VCaP (cell line): ENCODE data around the gene COL24A1.

Experiments
- H3K27ac ChIP-seq: fragments of 450-650 bp; 2 replicates; pipeline ENCODE4 v1.5.1; 2017
- TF ChIP-seq, protein P1 (sequence below): fragments of 450-650 bp; conservative IDR thresholded peaks from 2 replicates; pipeline ENCODE4 v1.5.1; 2017; ENCODE audit warnings: mild to moderate bottlenecking, moderate library complexity

The COL24A1 gene

DNA sequence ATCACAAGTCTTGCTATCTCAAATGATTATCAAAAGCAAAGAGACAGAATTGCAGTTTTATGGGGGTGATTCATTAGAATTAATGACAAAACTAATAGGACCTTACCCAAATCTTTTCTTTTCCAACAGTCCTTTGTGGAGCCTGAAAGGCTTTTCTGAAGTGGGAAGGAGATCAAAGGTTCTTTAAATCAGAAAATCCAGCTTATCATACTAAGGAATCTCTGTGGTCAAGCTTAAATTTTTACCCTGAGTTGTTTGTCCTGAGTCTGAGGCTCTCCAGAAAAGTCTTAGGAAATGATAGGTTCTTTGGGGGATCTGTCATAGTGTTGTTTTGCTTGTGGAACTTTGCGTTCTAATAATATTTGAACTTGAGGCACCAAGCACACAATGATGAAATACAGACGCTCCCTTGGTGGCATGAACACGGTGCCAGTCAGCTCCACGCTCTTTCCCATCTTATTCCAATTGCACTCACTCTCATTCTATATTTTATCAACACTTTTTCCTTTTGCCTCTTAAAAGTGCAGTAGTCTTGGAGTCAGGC lies 38.0 kb upstream of the COL24A1 start:
- no peak overlapping the region for H3K27ac ChIP-seq
- TF ChIP-seq, protein P1, sequence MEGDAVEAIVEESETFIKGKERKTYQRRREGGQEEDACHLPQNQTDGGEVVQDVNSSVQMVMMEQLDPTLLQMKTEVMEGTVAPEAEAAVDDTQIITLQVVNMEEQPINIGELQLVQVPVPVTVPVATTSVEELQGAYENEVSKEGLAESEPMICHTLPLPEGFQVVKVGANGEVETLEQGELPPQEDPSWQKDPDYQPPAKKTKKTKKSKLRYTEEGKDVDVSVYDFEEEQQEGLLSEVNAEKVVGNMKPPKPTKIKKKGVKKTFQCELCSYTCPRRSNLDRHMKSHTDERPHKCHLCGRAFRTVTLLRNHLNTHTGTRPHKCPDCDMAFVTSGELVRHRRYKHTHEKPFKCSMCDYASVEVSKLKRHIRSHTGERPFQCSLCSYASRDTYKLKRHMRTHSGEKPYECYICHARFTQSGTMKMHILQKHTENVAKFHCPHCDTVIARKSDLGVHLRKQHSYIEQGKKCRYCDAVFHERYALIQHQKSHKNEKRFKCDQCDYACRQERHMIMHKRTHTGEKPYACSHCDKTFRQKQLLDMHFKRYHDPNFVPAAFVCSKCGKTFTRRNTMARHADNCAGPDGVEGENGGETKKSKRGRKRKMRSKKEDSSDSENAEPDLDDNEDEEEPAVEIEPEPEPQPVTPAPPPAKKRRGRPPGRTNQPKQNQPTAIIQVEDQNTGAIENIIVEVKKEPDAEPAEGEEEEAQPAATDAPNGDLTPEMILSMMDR: no peak

DNA sequence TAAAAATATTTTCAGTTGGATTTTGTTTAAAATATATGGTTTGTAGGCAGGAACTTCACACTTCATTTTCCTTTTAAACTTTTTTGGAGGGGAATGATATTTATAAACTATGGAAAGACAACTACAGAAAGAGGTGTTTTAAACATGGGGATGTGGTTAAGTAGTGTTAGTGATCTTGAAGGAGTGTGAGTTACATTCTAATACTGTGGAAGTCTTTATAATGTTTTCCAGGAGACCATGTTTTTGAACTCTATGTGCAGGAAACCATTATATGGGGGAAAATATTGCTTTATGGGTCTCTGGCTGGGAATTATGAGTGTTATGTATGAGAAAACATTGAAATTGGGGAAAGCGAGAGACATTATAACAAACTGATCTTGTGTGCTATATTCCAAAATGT lies 35.8 kb upstream of the COL24A1 start:
- H3K27ac ChIP-seq: no peak overlapping the region
- TF ChIP-seq, protein P1: no peak

DNA sequence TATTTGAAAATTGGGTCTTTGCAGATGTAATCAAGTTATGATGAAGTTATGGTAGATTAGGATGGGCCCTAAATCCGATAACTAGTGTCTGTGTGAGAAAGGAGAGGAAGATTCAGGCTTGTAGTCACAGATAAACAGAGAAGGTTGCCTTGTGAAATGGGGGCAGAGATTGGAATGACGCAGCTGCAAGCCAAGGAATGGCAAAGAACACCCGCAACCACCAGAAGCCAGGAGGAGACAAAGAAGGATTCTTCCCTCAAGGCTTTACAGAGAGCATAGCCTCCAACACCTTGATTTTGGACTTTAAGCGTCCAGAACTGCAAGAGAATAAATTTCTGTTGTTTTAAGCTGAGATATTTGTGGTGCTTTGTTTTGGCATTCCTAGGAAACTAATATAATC lies 35.4 kb upstream of the COL24A1 start:
- TF ChIP-seq, protein P1: no peak
- H3K27ac ChIP-seq: no peak overlapping the region

DNA sequence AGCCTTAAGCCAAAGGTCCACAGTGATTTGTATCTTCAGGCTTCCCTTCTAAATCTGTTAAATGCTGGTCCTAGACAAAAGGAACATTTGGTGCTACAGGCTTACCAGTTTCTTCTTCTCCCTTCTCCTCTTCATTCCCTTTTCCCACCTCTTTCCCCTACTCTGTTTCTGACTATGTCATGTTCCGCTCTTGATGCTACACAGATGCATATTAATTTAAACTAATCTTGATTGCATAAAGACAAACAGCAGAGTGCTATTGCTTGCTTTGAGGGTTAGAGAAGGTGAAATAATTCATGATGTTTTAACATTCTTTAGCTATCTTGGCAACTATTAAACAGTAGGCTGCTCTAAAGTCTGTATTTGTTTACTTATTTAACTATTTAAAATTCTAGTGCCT lies 34.3 kb upstream of the COL24A1 start:
- TF ChIP-seq, protein P1: no peak
- no peak overlapping the region for H3K27ac ChIP-seq

DNA sequence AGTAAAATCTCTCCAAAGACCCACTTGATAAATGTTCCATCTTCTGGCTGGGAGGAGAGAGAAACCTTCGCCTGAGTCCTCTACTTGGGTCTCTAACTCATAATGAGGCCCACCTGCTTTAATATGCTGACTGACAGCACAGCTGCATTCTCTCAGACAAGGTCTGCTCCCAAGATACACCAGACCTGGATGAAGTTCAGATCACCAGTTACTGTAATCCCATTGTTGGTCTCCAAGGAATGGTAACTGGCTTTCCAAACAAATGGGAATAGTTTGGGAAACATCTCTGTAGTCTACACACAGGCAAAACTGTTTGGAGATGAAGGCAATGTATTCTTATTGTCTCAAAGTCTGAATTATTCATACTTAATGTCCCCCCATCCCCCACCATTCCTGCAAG lies 27.9 kb upstream of the COL24A1 start:
- H3K27ac ChIP-seq: no peak overlapping the region
- TF ChIP-seq, protein P1: no peak

DNA sequence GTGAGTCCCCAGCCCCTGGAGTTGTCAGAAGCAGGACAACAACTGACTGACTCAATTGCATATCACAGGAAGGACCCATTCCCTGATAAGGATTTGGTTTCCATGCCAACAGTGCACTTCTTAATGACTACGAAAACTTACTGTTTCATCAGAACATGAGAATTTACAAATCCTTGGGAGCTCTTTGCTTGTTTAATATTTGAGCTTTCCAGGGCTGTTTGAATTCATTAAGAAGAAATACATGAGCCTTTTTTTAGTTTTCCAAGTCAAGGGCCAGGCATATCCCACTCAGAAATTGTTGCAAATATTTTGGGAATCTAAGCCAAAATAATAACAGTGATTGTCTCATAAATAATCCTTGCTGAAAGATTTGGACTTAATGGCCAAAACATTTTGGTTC lies 27.2 kb upstream of the COL24A1 start:
- TF ChIP-seq, protein P1: no peak
- no peak overlapping the region for H3K27ac ChIP-seq

DNA sequence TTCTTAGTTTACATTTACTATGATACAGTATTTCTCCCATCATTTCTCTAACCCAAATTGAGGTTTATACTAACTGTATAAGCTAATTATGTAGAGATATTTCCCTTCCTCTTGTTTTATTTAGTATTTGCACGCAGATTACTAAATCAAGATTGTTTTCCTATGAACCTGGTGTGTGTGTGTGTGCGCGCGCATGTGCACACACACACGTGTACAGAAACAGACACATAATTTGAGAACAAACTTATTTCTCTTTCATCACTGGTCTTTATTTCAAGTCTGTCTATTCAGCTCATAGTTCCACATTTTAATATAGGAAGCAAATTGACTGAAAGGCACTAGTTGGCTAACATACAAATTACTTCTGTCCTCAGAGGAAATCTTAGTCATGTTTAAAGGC lies 19.7 kb upstream of the COL24A1 start:
- no peak overlapping the region for H3K27ac ChIP-seq
- TF ChIP-seq, protein P1: no peak

DNA sequence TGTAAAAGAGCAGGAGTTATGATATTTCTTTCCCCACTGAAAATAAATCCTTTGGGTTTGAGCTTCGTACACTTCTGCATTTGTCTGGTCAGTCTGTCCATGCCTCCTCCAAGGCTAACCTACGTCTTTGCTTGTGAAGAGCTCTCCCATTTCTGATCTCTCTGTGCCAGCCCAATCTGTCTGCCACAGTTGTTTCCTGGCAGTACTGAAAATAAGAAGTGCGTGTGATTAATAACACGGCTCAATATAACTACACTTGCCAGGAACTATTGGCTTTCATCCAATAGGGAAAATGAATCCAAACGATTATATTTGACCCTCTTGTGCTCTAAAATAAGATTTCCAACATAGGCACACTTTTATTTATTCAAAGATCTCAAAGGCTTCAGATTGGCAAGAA lies 19.2 kb upstream of the COL24A1 start:
- TF ChIP-seq, protein P1: no peak
- no peak overlapping the region for H3K27ac ChIP-seq
